Liver (tissue), 9 donors: ENCODE measurements around the gene CSMD2. TPM values are rescaled to one million over a fixed set of nuclear protein-coding genes. Genes with fewer than 3 reads are reported as not detected.

Source experiments
- DNase-seq: peaks from one replicate; pipeline ENCODE4 v3.0.0-alpha.2; 2017; ENCODE audit warnings: low spot score
- H3K27ac ChIP-seq, 2 donors: one replicate each; pipeline ENCODE4 v1.7.0; 2013; ENCODE audit warnings: inconsistent platforms in 2 of 2, low read length in 2 of 2, control low read depth in 1 of 2, low read depth in 1 of 2, mild to moderate bottlenecking in 1 of 2
- H3K27me3 ChIP-seq, 4 donors: one replicate each; pipeline versions ENCODE4 v1.6.1 to v1.7.0; 2013; ENCODE audit warnings: low read length in 3 of 4, inconsistent platforms in 1 of 4, mild to moderate bottlenecking in 1 of 4, moderate library complexity in 1 of 4; ENCODE audit not compliant: control insufficient read depth in 4 of 4, insufficient read depth in 4 of 4
- H3K36me3 ChIP-seq, 4 donors: one replicate each; pipeline versions ENCODE4 v1.6.1 to v1.7.0; 2013; ENCODE audit warnings: low read length in 3 of 4, mild to moderate bottlenecking in 3 of 4, low read depth in 1 of 4, moderate library complexity in 1 of 4; ENCODE audit not compliant: control insufficient read depth in 4 of 4, insufficient read depth in 3 of 4
- H3K4me1 ChIP-seq, 4 donors: one replicate each; pipeline versions ENCODE4 v1.6.1 to v1.7.0; 2013; ENCODE audit warnings: low read length in 3 of 4, mild to moderate bottlenecking in 3 of 4, moderate library complexity in 1 of 4; ENCODE audit not compliant: control insufficient read depth in 4 of 4, insufficient read depth in 4 of 4
- H3K4me3 ChIP-seq, 3 donors: one replicate each; pipeline versions ENCODE4 v1.6.1 to v1.7.0; 2013; ENCODE audit warnings: low read length in 3 of 3, control low read depth in 1 of 3, low read depth in 1 of 3, mild to moderate bottlenecking in 1 of 3
- H3K9ac ChIP-seq, 2 donors: one replicate each; pipeline ENCODE4 v1.7.0; 2013; ENCODE audit warnings: low read length in 2 of 2, mild to moderate bottlenecking in 2 of 2, moderate library complexity in 2 of 2, control low read depth in 1 of 2, low read depth in 1 of 2
- H3K9me3 ChIP-seq, 4 donors: one replicate each; pipeline versions ENCODE4 v1.6.1 to v1.7.0; 2013; ENCODE audit warnings: low read length in 3 of 4; ENCODE audit not compliant: control insufficient read depth in 4 of 4
- EGR1 ChIP-seq, 2 donors: IDR thresholded peaks; 2 replicates each; pipeline ENCODE4 v1.6.1; 2016 to 2018; ENCODE audit warnings: antibody characterized with exemption in 2 of 2, low read depth in 2 of 2
- FOXA1 ChIP-seq: IDR thresholded peaks from 2 replicates; pipeline ENCODE4 v1.6.1; 2016; ENCODE audit warnings: antibody characterized with exemption
- GABPA ChIP-seq, 2 donors: IDR thresholded peaks in 1 of 2; conservative IDR thresholded peaks in 1 of 2; 2 replicates each; pipeline ENCODE4 v1.6.1; 2016; ENCODE audit warnings: antibody characterized with exemption in 2 of 2, mild to moderate bottlenecking in 1 of 2, moderate library complexity in 1 of 2
- HNF4A ChIP-seq, 2 donors: conservative IDR thresholded peaks; 2 replicates each; pipeline ENCODE4 v1.6.1; 2016; ENCODE audit warnings: antibody characterized with exemption in 2 of 2, mild to moderate bottlenecking in 2 of 2
- HNF4G ChIP-seq: IDR thresholded peaks from 2 replicates; pipeline ENCODE4 v1.6.1; 2016; ENCODE audit warnings: antibody characterized with exemption
- JUND ChIP-seq, 2 donors: IDR thresholded peaks; 2 replicates each; pipeline ENCODE4 v1.6.1; 2016; ENCODE audit warnings: antibody characterized with exemption in 2 of 2
- NR2F2 ChIP-seq: IDR thresholded peaks from 2 replicates; pipeline ENCODE4 v1.6.1; 2016; ENCODE audit warnings: antibody characterized with exemption
- RAD21 ChIP-seq, 2 donors: IDR thresholded peaks; 2 replicates each; pipeline ENCODE4 v1.6.1; 2016; ENCODE audit warnings: antibody characterized with exemption in 2 of 2, mild to moderate bottlenecking in 2 of 2
- RXRA ChIP-seq, 2 donors: IDR thresholded peaks; 2 replicates each; pipeline ENCODE4 v1.6.1; 2017 to 2018; ENCODE audit warnings: antibody characterized with exemption in 2 of 2, mild to moderate bottlenecking in 1 of 2
- SP1 ChIP-seq: IDR thresholded peaks from 2 replicates; pipeline ENCODE4 v1.6.1; 2018; ENCODE audit warnings: antibody characterized with exemption, mild to moderate bottlenecking
- TAF1 ChIP-seq: conservative IDR thresholded peaks from 2 replicates; pipeline ENCODE4 v1.6.1; 2016; ENCODE audit warnings: antibody characterized with exemption, mild to moderate bottlenecking
- YY1 ChIP-seq: IDR thresholded peaks from 2 replicates; pipeline ENCODE4 v1.6.1; 2016; ENCODE audit warnings: antibody characterized with exemption, mild to moderate bottlenecking
- ZBTB33 ChIP-seq: IDR thresholded peaks from 2 replicates; pipeline ENCODE4 v1.6.1; 2016; ENCODE audit warnings: antibody characterized with exemption
- WGBS: extraction: QIAGEN DNeasy Blood & Tissue Kit; methylation state at CpG from one replicate; pipeline ENCODE4 v1.1.7; 2013; 5-methylcytosine and 5-hydroxymethylcytosine counted together
- polyA plus RNA-seq, 2 donors: library from polyadenylated mRNA; stranded (reverse) in 1 of 2; unstranded in 1 of 2; fragments of 200-250 nt in 1 of 2; fragments of >200 nt in 1 of 2; fragmentation: Nextera tagmentation in 1 of 2; extraction: Ambion mirVana in 1 of 2; gene quantifications; one replicate each; pipeline versions ENCODE4 v1.2.1 to v1.2.3, GENCODE V29; 2013 to 2015
- total RNA-seq, 2 donors: library from RNA; depleted of rRNA; stranded (reverse); fragments of >200 nt; gene quantifications; one replicate each; pipeline ENCODE4 v1.2.3, GENCODE V29; 2014
- TF ChIP-seq, protein P1 (sequence below): IDR thresholded peaks from 2 replicates; pipeline ENCODE4 v1.6.1; 2016; ENCODE audit warnings: antibody characterized with exemption
- TF ChIP-seq, protein P2 (sequence below): fragments of 150-350 bp; IDR thresholded peaks from 2 replicates; pipeline ENCODE4 v1.5.1; 2017; ENCODE audit warnings: improper control_type of control experiment, low read depth, low read length; ENCODE audit not compliant: missing input control
- TF ChIP-seq, protein P3 (sequence below): IDR thresholded peaks from 2 replicates; pipeline ENCODE4 v1.6.1; 2016; ENCODE audit warnings: antibody characterized with exemption, mild to moderate bottlenecking
- donor health status: healthy.
- donor health status: healthy.
- donor health status: healthy.
- donor health status: healthy.
- donor health status: healthy.

The CSMD2 gene
- total and polyA plus RNA-seq, 4 donors, result 0.08 to 0.09 TPM; not detected in 2

DNA sequence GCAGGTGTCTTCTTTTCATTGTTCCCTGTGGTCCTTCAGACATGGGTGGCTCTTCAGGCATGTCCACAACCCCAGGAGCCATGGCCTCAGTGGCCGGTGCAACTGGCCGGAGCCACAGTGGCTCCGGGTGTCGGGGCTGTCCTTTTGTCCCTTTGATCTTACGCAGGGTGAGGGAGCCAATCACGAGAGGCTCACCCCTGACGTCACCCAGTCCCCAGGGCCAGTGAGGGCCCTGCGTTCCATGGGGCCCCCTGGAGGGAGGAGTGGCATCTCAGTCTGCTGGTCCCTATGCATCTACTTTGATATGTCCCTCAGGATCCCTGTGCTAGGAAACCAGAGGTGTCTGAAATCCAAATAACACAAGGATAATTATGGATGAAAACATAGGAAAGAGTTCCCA is 663.3 kb downstream of the CSMD2 start:
- H3K4me3 ChIP-seq, result no peak overlapping the region
- no peak for DNase-seq
- H3K4me1 ChIP-seq, result no peaks in the 10 kb centered on the region
- WGBS, result 88% methylated on average over 8 of the region's 8 CpGs
- peaks cover 2 to 13% (median 6%) of the 10 kb centered on the region in 4 donors for H3K9me3 ChIP-seq
- peaks cover 0 to 4% (median 0%) of the 10 kb centered on the region in 4 donors for H3K36me3 ChIP-seq
- H3K27me3 ChIP-seq, result no peaks in the 10 kb centered on the region
- TF ChIP-seq EGR1 (IDR thresholded peaks at IDR 0.05; ENCODE audit: low read depth in 2 of 2), result no peak
- no peak for TF ChIP-seq YY1
- TF ChIP-seq RAD21 (IDR thresholded peaks at IDR 0.05), result no peak
- TF ChIP-seq HNF4A (conservative IDR thresholded peaks at IDR 0.05), result no peak
- TF ChIP-seq HNF4G, result no peak
- TF ChIP-seq FOXA1, result no peak
- TF ChIP-seq, protein P1, sequence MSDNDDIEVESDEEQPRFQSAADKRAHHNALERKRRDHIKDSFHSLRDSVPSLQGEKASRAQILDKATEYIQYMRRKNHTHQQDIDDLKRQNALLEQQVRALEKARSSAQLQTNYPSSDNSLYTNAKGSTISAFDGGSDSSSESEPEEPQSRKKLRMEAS, result no peak
- no peak for TF ChIP-seq ZBTB33
- no peak for TF ChIP-seq SP1
- TF ChIP-seq, protein P2, sequence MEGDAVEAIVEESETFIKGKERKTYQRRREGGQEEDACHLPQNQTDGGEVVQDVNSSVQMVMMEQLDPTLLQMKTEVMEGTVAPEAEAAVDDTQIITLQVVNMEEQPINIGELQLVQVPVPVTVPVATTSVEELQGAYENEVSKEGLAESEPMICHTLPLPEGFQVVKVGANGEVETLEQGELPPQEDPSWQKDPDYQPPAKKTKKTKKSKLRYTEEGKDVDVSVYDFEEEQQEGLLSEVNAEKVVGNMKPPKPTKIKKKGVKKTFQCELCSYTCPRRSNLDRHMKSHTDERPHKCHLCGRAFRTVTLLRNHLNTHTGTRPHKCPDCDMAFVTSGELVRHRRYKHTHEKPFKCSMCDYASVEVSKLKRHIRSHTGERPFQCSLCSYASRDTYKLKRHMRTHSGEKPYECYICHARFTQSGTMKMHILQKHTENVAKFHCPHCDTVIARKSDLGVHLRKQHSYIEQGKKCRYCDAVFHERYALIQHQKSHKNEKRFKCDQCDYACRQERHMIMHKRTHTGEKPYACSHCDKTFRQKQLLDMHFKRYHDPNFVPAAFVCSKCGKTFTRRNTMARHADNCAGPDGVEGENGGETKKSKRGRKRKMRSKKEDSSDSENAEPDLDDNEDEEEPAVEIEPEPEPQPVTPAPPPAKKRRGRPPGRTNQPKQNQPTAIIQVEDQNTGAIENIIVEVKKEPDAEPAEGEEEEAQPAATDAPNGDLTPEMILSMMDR, result no peak
- TF ChIP-seq JUND (IDR thresholded peaks at IDR 0.05), result no peak
- TF ChIP-seq, protein P3, sequence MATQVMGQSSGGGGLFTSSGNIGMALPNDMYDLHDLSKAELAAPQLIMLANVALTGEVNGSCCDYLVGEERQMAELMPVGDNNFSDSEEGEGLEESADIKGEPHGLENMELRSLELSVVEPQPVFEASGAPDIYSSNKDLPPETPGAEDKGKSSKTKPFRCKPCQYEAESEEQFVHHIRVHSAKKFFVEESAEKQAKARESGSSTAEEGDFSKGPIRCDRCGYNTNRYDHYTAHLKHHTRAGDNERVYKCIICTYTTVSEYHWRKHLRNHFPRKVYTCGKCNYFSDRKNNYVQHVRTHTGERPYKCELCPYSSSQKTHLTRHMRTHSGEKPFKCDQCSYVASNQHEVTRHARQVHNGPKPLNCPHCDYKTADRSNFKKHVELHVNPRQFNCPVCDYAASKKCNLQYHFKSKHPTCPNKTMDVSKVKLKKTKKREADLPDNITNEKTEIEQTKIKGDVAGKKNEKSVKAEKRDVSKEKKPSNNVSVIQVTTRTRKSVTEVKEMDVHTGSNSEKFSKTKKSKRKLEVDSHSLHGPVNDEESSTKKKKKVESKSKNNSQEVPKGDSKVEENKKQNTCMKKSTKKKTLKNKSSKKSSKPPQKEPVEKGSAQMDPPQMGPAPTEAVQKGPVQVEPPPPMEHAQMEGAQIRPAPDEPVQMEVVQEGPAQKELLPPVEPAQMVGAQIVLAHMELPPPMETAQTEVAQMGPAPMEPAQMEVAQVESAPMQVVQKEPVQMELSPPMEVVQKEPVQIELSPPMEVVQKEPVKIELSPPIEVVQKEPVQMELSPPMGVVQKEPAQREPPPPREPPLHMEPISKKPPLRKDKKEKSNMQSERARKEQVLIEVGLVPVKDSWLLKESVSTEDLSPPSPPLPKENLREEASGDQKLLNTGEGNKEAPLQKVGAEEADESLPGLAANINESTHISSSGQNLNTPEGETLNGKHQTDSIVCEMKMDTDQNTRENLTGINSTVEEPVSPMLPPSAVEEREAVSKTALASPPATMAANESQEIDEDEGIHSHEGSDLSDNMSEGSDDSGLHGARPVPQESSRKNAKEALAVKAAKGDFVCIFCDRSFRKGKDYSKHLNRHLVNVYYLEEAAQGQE, result no peak
- TF ChIP-seq RXRA (IDR thresholded peaks at IDR 0.05), result no peak
- TF ChIP-seq TAF1, result no peak
- no peak for TF ChIP-seq NR2F2
- H3K27ac ChIP-seq, result no peak overlapping the region
- no peak overlapping the region for H3K9ac ChIP-seq

- no peak for DNase-seq
- peaks cover 0 to 4% (median 0%) of the 10 kb centered on the region in 4 donors for H3K36me3 ChIP-seq
- no peak overlapping the region for H3K27ac ChIP-seq
- H3K9me3 ChIP-seq, result peaks cover 2 to 16% (median 7%) of the 10 kb centered on the region in 4 donors
- H3K9ac ChIP-seq, result no peak overlapping the region
- no peaks in the 10 kb centered on the region for H3K4me1 ChIP-seq
- WGBS, result 79% methylated on average over 2 of the region's 2 CpGs
- TF ChIP-seq RAD21 (IDR thresholded peaks at IDR 0.05) (no peak), SP1 (no peak), HNF4A (conservative IDR thresholded peaks at IDR 0.05) (no peak), GABPA (IDR thresholded peaks at IDR 0.05 in 1 of 2, conservative IDR thresholded peaks at IDR 0.05 in 1 of 2) (no peak), ZBTB33 (no peak), JUND (IDR thresholded peaks at IDR 0.05) (no peak), NR2F2 (no peak), EGR1 (IDR thresholded peaks at IDR 0.05; ENCODE audit: low read depth in 2 of 2) (no peak)
- TF ChIP-seq, protein P1, result no peak
- H3K4me3 ChIP-seq, result no peak overlapping the region
- no peaks in the 10 kb centered on the region for H3K27me3 ChIP-seq
Measured at GRCh38 chr1:33501309-33501708, 663.7 kb downstream of the CSMD2 start.
